ENCODE measurements around the gene MTIF3. TPM values are rescaled to one million over a fixed set of nuclear protein-coding genes. Genes with fewer than 3 reads are reported as not detected.

The MTIF3 gene
- total and polyA plus RNA-seq, 7 donors, result 48.1 to 166 (median 72.4) TPM

GRCh38 chr13:27466513-27466912 lies 16.1 kb upstream of the MTIF3 start:
- Histone ChIP-seq H3K4me1 (no peaks in the 10 kb centered on the region), H3K4me3 (no peak overlapping the region), H3K27ac (no peak overlapping the region), H3K36me3 (ENCODE audit: insufficient read depth in 1 of 2, low read depth in 1 of 2) (no peaks in the 10 kb centered on the region), H3K27me3 (ENCODE audit: insufficient read depth in 3 of 3, low read length in 2 of 3) (peaks cover 0 to 3% (median 3%) of the 10 kb centered on the region in 3 donors), H3K9me3 (no peaks in the 10 kb centered on the region)
- WGBS, 3 donors, result 18 to 28% (median 25%) methylated on average over 3 of the region's 3 CpGs
- intact Hi-C loops (cut with DNase I), result no loop called here
- DNase-seq (no peak), ATAC-seq (no peak)
- TF ChIP-seq CTCF (IDR thresholded peaks at IDR 0.05), result no peak

DNA sequence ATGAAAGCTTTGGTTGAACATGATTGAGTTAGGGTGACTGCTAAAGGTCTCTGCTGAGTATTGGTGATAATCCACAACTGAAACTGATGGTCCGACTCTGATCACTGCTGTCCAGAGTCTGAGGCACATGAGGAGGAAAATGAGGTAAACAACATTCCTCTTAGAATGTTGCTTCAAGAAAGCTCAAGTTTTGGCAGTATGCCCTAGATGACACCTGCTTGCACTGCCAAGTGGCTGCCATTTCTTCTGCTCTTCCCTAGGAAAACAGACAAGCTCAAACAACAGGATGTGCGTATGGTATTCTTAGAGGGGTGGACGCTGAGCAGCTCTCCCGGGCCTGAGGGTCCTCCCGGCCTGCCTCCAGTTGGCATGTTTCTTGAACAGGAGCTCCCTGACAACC lies 15.2 kb upstream of the MTIF3 start:
- no peak for TF ChIP-seq CTCF (IDR thresholded peaks at IDR 0.05)
- Histone ChIP-seq H3K4me1 (no peaks in the 10 kb centered on the region), H3K27ac (no peak overlapping the region), H3K4me3 (no peak overlapping the region), H3K9me3 (no peaks in the 10 kb centered on the region), H3K27me3 (ENCODE audit: insufficient read depth in 3 of 3, low read length in 2 of 3) (peaks cover 0 to 3% (median 3%) of the 10 kb centered on the region in 3 donors), H3K36me3 (ENCODE audit: insufficient read depth in 1 of 2, low read depth in 1 of 2) (no peaks in the 10 kb centered on the region)
- DNase-seq, result no peak
- no peak for ATAC-seq
- intact Hi-C loops (cut with DNase I), result no loop called here
- WGBS, 3 donors, result 49 to 62% (median 54%) methylated on average over 5 of the region's 5 CpGs

- Histone ChIP-seq H3K4me1 (no peaks in the 10 kb centered on the region), H3K27me3 (ENCODE audit: insufficient read depth in 3 of 3, low read length in 2 of 3) (peaks cover 0 to 9% (median 3%) of the 10 kb centered on the region in 3 donors), H3K4me3 (no peak overlapping the region), H3K9me3 (no peaks in the 10 kb centered on the region), H3K27ac (no peak overlapping the region), H3K36me3 (ENCODE audit: insufficient read depth in 1 of 2, low read depth in 1 of 2) (no peaks in the 10 kb centered on the region)
- DNase-seq, result no peak
- ATAC-seq, result no peak
- no peak for TF ChIP-seq CTCF (IDR thresholded peaks at IDR 0.05)
- intact Hi-C loops (cut with DNase I), result no loop called here
- 33 to 53% (median 33%) methylated on average over 6 of the region's 6 CpGs for WGBS, 3 donors
Observed at GRCh38 chr13:27463500-27463899, 13.1 kb upstream of the MTIF3 start.

- DNase-seq (no peak), ATAC-seq (no peak)
- no peak for TF ChIP-seq CTCF (IDR thresholded peaks at IDR 0.05)
- peaks cover 0 to 9% (median 3%) of the 10 kb centered on the region in 3 donors for H3K27me3 ChIP-seq (ENCODE audit: insufficient read depth in 3 of 3, low read length in 2 of 3)
- H3K9me3 ChIP-seq, result no peaks in the 10 kb centered on the region
- no peak overlapping the region for H3K4me3 ChIP-seq
- no peaks in the 10 kb centered on the region for H3K4me1 ChIP-seq
- no peaks in the 10 kb centered on the region for H3K36me3 ChIP-seq (ENCODE audit: insufficient read depth in 1 of 2, low read depth in 1 of 2)
- H3K27ac ChIP-seq, result no peak overlapping the region
- intact Hi-C loops (cut with DNase I), result no loop called here
- WGBS, 3 donors, result 71 to 77% (median 73%) methylated on average over 12 of the region's 12 CpGs
Observed at GRCh38 chr13:27461940-27462584, 11.7 kb upstream of the MTIF3 start.

- no peaks in the 10 kb centered on the region for H3K9me3 ChIP-seq
- no peak overlapping the region for H3K27ac ChIP-seq
- H3K36me3 ChIP-seq (ENCODE audit: insufficient read depth in 1 of 2, low read depth in 1 of 2), result no peaks in the 10 kb centered on the region
- no peaks in the 10 kb centered on the region for H3K4me1 ChIP-seq
- TF ChIP-seq CTCF (IDR thresholded peaks at IDR 0.05), result no peak
- peaks cover 0 to 6% (median 0%) of the 10 kb centered on the region in 3 donors for H3K27me3 ChIP-seq (ENCODE audit: insufficient read depth in 3 of 3, low read length in 2 of 3)
- intact Hi-C loops (cut with DNase I), result no loop called here
- ATAC-seq (no peak), DNase-seq (no peak)
- H3K4me3 ChIP-seq, result peak overlapping the region; percentile 42
- 17 to 20% (median 17%) methylated on average over 5 of the region's 5 CpGs for WGBS, 3 donors
Observed at GRCh38 chr13:27455331-27455855, 5.0 kb upstream of the MTIF3 start.
